Sigmoid colon (tissue), 7 donors: Measurements from ENCODE around the gene SMARCA2. TPM values are rescaled to one million over a fixed set of nuclear protein-coding genes. Genes with fewer than 3 reads are reported as not detected.
A peak's percentile ranks its signal among the peaks of the same experiment; 100 is the strongest.

Experiments
- DNase-seq: peaks from one replicate; pipeline ENCODE4 v3.0.0-alpha.2; 2019
- H3K27ac ChIP-seq, 4 donors: fragments of 200-600 bp; sonication (generic); one replicate each; pipeline ENCODE4 v1.5.1; 2016 to 2019; ENCODE audit warnings: mild to moderate bottlenecking in 1 of 4
- H3K27me3 ChIP-seq, 3 donors: fragments of 200-600 bp; sonication (generic); one replicate each; pipeline ENCODE4 v1.5.1; 2019; ENCODE audit warnings: mild to moderate bottlenecking in 1 of 3
- H3K36me3 ChIP-seq, 4 donors: fragments of 200-600 bp; sonication (generic); one replicate each; pipeline ENCODE4 v1.5.1; 2016 to 2019
- H3K4me1 ChIP-seq, 4 donors: fragments of 200-600 bp; sonication (generic); one replicate each; pipeline ENCODE4 v1.5.1; 2017 to 2019
- H3K4me3 ChIP-seq, 4 donors: fragments of 200-600 bp; sonication (generic); one replicate each; pipeline ENCODE4 v1.5.1; 2017 to 2019; ENCODE audit warnings: mild to moderate bottlenecking in 2 of 4, moderate library complexity in 1 of 4
- H3K9me3 ChIP-seq, 4 donors: fragments of 200-600 bp in 3 of 4; sonication (generic) in 3 of 4; one replicate each; pipeline versions ENCODE4 v1.5.1 to v1.6.1; 2013 to 2019
- EP300 ChIP-seq, 4 donors: sonication (generic); formaldehyde crosslinking; IDR thresholded peaks; one replicate each; pipeline ENCODE4 v1.6.1; 2017; ENCODE audit warnings: antibody characterized with exemption in 4 of 4
- POLR2A ChIP-seq, 2 donors: fragments of 450-650 bp; IDR thresholded peaks; one replicate each; pipeline ENCODE4 v1.6.1; 2016; ENCODE audit warnings: antibody characterized with exemption in 2 of 2, mild to moderate bottlenecking in 2 of 2, moderate library complexity in 2 of 2
- POLR2AphosphoS5 ChIP-seq, 4 donors: sonication (generic); formaldehyde crosslinking; IDR thresholded peaks; one replicate each; pipeline ENCODE4 v1.6.1; 2017; ENCODE audit warnings: antibody characterized with exemption in 4 of 4
- WGBS, 2 donors: extraction: QIAGEN DNeasy Blood & Tissue Kit; methylation state at CpG; one replicate each; pipeline ENCODE4 v1.1.7; 2013; 5-methylcytosine and 5-hydroxymethylcytosine counted together
- intact Hi-C: fragments of 100-400 bp; cut with DNase I; formaldehyde crosslinking; loops from one replicate; pipeline ENCODE4 v1.15.1; 2023
- polyA plus RNA-seq, 3 donors: library from polyadenylated mRNA; stranded (reverse); fragments of 200-250 nt; gene quantifications; one replicate each; pipeline ENCODE4 v1.2.3, GENCODE V29; 2013
- total RNA-seq, 4 donors: library from RNA; depleted of rRNA; stranded (reverse); fragments of >200 nt; gene quantifications; one replicate each; pipeline ENCODE4 v1.1.0, GENCODE V29; 2016
- TF ChIP-seq, protein P1 (sequence below), 4 experiments: fragments of 450-650 bp in 3 of 4; fragments of 200-600 bp in 1 of 4; IDR thresholded peaks; one replicate each; pipeline ENCODE4 v1.5.1; 2016 to 2019; ENCODE audit warnings: antibody characterized with exemption in 4 of 4, mild to moderate bottlenecking in 3 of 4, moderate library complexity in 2 of 4
- donor health status: healthy with polysubstance abuse.
- donor health status: Bipolar disorder and iron deficiency.
- donor health status: healthy.

Gene SMARCA2
- total and polyA plus RNA-seq, 7 donors, result 32.1 to 209 (median 75.0) TPM

DNA sequence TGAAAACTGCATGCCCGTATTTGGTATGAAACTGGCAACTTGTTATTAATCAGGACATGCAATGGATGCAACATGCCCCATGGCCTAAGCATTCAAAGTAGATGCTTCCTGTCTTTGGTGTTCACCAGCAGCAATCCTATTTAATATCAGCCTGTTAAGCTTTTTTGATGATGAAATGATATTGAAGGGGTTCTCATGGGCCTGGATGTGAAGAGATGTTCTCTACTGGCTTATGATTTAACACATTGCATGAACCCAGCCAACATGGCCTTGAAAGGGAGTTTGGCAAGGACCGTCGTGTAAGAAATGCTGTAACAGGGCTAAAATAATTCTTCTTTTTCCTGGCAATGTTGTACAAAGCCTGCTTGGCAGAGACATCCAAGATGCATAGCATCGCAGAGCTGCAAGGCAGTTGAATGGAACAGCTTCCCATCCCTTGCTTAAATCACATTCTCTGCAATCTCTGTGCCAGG is 111.2 kb downstream of the SMARCA2 start:
- peaks cover 0 to 70% (median 52%) of the 10 kb centered on the region in 4 donors for H3K4me1 ChIP-seq
- peak overlapping the region in 3 of 4 donors; percentile 13 to 26 (median 19) for H3K4me3 ChIP-seq
- TF ChIP-seq POLR2AphosphoS5 (IDR thresholded peaks at IDR 0.05) (peak in 3 of 4 donors; percentile 58 to 73 (median 62)), EP300 (IDR thresholded peaks at IDR 0.05) (peak in 2 of 4 donors; percentile 26 to 53), POLR2A (IDR thresholded peaks at IDR 0.05) (no peak)
- DNase-seq, result peak; percentile 73
- H3K27ac ChIP-seq, result peak overlapping the region; percentile 80 to 85 (median 83)
- no peaks in the 10 kb centered on the region for H3K9me3 ChIP-seq
- no peaks in the 10 kb centered on the region for H3K27me3 ChIP-seq
- peaks cover 0 to 40% (median 0%) of the 10 kb centered on the region in 4 donors for H3K36me3 ChIP-seq
- WGBS, 2 donors, result 77 to 88% methylated on average over 4 of the region's 4 CpGs
- intact Hi-C loops, result loop anchor here (1.0 to 10.0 kb wide), 2 partner anchors 32 to 688 kb away; no protein-coding TSS in a partner anchor

DNA sequence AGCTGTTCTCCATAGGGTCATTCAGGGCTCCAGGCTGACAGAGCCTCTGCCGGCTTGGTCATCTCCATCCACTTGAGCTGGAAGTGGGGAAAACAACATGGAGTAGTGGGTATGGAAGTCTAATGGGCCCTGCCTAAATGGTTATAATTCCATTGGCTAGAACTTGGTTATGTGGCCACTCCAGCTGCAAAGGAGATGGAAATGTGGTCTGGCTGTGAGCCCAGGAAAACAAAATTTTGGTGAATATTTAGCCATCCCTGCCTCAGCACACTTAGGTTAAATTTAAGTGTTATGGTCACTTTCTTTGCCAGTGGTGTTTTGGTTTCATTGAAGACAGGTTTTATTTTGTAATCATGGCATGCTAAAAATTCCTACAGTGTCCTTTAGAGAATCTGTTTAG is 112.3 kb downstream of the SMARCA2 start:
- intact Hi-C loops, result loop anchor here (10.0 kb wide), 1 partner anchor 687 kb away; no protein-coding TSS in a partner anchor
- Histone ChIP-seq H3K4me3 (no peak overlapping the region), H3K9me3 (no peaks in the 10 kb centered on the region), H3K27ac (peak overlapping the region; percentile 80 to 85 (median 83)), H3K36me3 (peaks cover 0 to 32% (median 0%) of the 10 kb centered on the region in 4 donors), H3K4me1 (peaks cover 0 to 73% (median 51%) of the 10 kb centered on the region in 4 donors), H3K27me3 (no peaks in the 10 kb centered on the region)
- TF ChIP-seq, protein P1, sequence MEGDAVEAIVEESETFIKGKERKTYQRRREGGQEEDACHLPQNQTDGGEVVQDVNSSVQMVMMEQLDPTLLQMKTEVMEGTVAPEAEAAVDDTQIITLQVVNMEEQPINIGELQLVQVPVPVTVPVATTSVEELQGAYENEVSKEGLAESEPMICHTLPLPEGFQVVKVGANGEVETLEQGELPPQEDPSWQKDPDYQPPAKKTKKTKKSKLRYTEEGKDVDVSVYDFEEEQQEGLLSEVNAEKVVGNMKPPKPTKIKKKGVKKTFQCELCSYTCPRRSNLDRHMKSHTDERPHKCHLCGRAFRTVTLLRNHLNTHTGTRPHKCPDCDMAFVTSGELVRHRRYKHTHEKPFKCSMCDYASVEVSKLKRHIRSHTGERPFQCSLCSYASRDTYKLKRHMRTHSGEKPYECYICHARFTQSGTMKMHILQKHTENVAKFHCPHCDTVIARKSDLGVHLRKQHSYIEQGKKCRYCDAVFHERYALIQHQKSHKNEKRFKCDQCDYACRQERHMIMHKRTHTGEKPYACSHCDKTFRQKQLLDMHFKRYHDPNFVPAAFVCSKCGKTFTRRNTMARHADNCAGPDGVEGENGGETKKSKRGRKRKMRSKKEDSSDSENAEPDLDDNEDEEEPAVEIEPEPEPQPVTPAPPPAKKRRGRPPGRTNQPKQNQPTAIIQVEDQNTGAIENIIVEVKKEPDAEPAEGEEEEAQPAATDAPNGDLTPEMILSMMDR (IDR thresholded peaks at IDR 0.05), result no peak
- TF ChIP-seq EP300 (IDR thresholded peaks at IDR 0.05) (no peak), POLR2AphosphoS5 (IDR thresholded peaks at IDR 0.05) (no peak), POLR2A (IDR thresholded peaks at IDR 0.05) (no peak)
- WGBS, 2 donors, result 92 to 95% methylated on average over 1 of the region's 1 CpG
- no peak for DNase-seq

GRCh38 chr9:2128141-2128540 is 113.0 kb downstream of the SMARCA2 start:
- Histone ChIP-seq H3K4me3 (no peak overlapping the region), H3K4me1 (peaks cover 0 to 78% (median 51%) of the 10 kb centered on the region in 4 donors), H3K9me3 (no peaks in the 10 kb centered on the region), H3K36me3 (peaks cover 0 to 26% (median 0%) of the 10 kb centered on the region in 4 donors), H3K27ac (peak overlapping the region; percentile 80 to 85 (median 83)), H3K27me3 (no peaks in the 10 kb centered on the region)
- WGBS, 2 donors, result 72 to 96% methylated on average over 3 of the region's 3 CpGs
- intact Hi-C loops, result loop anchor here (10.0 kb wide), 1 partner anchor 687 kb away; no protein-coding TSS in a partner anchor
- no peak for DNase-seq
- TF ChIP-seq, protein P1 (IDR thresholded peaks at IDR 0.05), result no peak
- TF ChIP-seq EP300 (IDR thresholded peaks at IDR 0.05) (no peak), POLR2A (IDR thresholded peaks at IDR 0.05) (no peak), POLR2AphosphoS5 (IDR thresholded peaks at IDR 0.05) (no peak)

- Histone ChIP-seq H3K27ac (peak overlapping the region; percentile 80 to 85 (median 83)), H3K4me1 (peaks cover 0 to 80% (median 51%) of the 10 kb centered on the region in 4 donors), H3K27me3 (no peaks in the 10 kb centered on the region), H3K4me3 (no peak overlapping the region), H3K36me3 (peaks cover 0 to 21% (median 0%) of the 10 kb centered on the region in 4 donors), H3K9me3 (no peaks in the 10 kb centered on the region)
- intact Hi-C loops, result loop anchor here (10.0 kb wide), 1 partner anchor 686 kb away; no protein-coding TSS in a partner anchor
- TF ChIP-seq POLR2A (IDR thresholded peaks at IDR 0.05), result no peak
- TF ChIP-seq POLR2AphosphoS5 (IDR thresholded peaks at IDR 0.05), result no peak
- TF ChIP-seq, protein P1 (IDR thresholded peaks at IDR 0.05), result no peak
- no peak for TF ChIP-seq EP300 (IDR thresholded peaks at IDR 0.05)
- no peak for DNase-seq
- 88 to 90% methylated on average over 1 of the region's 1 CpG for WGBS, 2 donors
Observed at GRCh38 chr9:2128618-2129017, 113.5 kb downstream of the SMARCA2 start.

- 93 to 95% methylated on average over 3 of the region's 3 CpGs for WGBS, 2 donors
- no peak for TF ChIP-seq EP300 (IDR thresholded peaks at IDR 0.05)
- TF ChIP-seq POLR2AphosphoS5 (IDR thresholded peaks at IDR 0.05), result no peak
- TF ChIP-seq POLR2A (IDR thresholded peaks at IDR 0.05), result no peak
- TF ChIP-seq, protein P1 (IDR thresholded peaks at IDR 0.05), result no peak
- H3K36me3 ChIP-seq, result peaks cover 0 to 14% (median 3%) of the 10 kb centered on the region in 4 donors
- H3K27ac ChIP-seq, result peak overlapping the region in 1 of 4 donors; percentile 19
- intact Hi-C loops, result loop anchor here (5.0 kb wide), 3 partner anchors 51 to 711 kb away; partner anchors contain the start of genes PUM3 and VLDLR
- DNase-seq, result no peak
- H3K9me3 ChIP-seq, result no peaks in the 10 kb centered on the region
- H3K27me3 ChIP-seq, result no peaks in the 10 kb centered on the region
- peaks cover 0 to 75% (median 45%) of the 10 kb centered on the region in 4 donors for H3K4me1 ChIP-seq
- H3K4me3 ChIP-seq, result no peak overlapping the region
Observed at GRCh38 chr9:2130941-2131340, 115.8 kb downstream of the SMARCA2 start.
